NCI-H2196 treated with DMSO at 0.1 percent for 48 hours (cell line): ENCODE results near the gene ATP8B4.

Source experiments
- DNase-seq: peaks from one replicate; lab custom pipeline; 2025; ENCODE audit not compliant: unreplicated experiment; lab: John Stamatoyannopoulos, UW

Gene ATP8B4

GRCh38 chr15:49865925-49866757, 252.9 kb downstream of the ATP8B4 start:
- DNase-seq = no peak

- DNase-seq = no peak
Measured at GRCh38 chr15:49864251-49864650, 254.8 kb downstream of the ATP8B4 start.

GRCh38 chr15:49863431-49864224, 255.4 kb downstream of the ATP8B4 start:
- DNase-seq = no peak

- no peak for DNase-seq
Measured at GRCh38 chr15:49860101-49860500, 258.9 kb downstream of the ATP8B4 start.

GRCh38 chr15:49857496-49858475, 261.2 kb downstream of the ATP8B4 start:
- DNase-seq = no peak

- no peak for DNase-seq
Measured at GRCh38 chr15:49855917-49856637, 263.0 kb downstream of the ATP8B4 start.

GRCh38 chr15:49852756-49853155, 266.3 kb downstream of the ATP8B4 start:
- no peak for DNase-seq

- DNase-seq = no peak
Measured at GRCh38 chr15:49848807-49849206, 270.2 kb downstream of the ATP8B4 start.

GRCh38 chr15:49848282-49848724, 270.7 kb downstream of the ATP8B4 start:
- DNase-seq = no peak

GRCh38 chr15:49847423-49848281, 271.4 kb downstream of the ATP8B4 start:
- no peak for DNase-seq

GRCh38 chr15:49844390-49844789, 274.6 kb downstream of the ATP8B4 start:
- no peak for DNase-seq

GRCh38 chr15:49843725-49844124, 275.3 kb downstream of the ATP8B4 start:
- no peak for DNase-seq

- DNase-seq = no peak
Measured at GRCh38 chr15:49842031-49842730, 276.9 kb downstream of the ATP8B4 start.

GRCh38 chr15:49832511-49832910, 286.5 kb downstream of the ATP8B4 start:
- DNase-seq = no peak

- no peak for DNase-seq
Measured at GRCh38 chr15:49831206-49831965, 287.6 kb downstream of the ATP8B4 start.

- DNase-seq = no peak
Measured at GRCh38 chr15:49830391-49830790, 288.6 kb downstream of the ATP8B4 start.

- no peak for DNase-seq
Measured at GRCh38 chr15:49827311-49827710, 291.7 kb downstream of the ATP8B4 start.

GRCh38 chr15:49826640-49827234, 292.3 kb downstream of the ATP8B4 start:
- no peak for DNase-seq
